Hypothalamus (tissue), 51 donors: Measurements from ENCODE around the gene OGDHL.
"Not testable (repeated sequence)": the region's sequence is repeated elsewhere in the genome, so short reads cannot be mapped to it uniquely, and the experiment has no call there.

Source experiments
- DNase-seq, 51 donors: peaks; one replicate each; lab custom pipeline; 2025; lab: John Stamatoyannopoulos, UW

OGDHL gene

GRCh38 chr10:49758249-49758930, 3.7 kb downstream of the OGDHL start:
- no peak for DNase-seq

- DNase-seq = no peak
These were observed 5.5 kb downstream of the OGDHL start for GRCh38 chr10:49756641-49757040.

GRCh38 chr10:49756031-49756430, 6.1 kb downstream of the OGDHL start:
- no peak for DNase-seq

- not testable (repeated sequence) for DNase-seq
These were observed 7.2 kb downstream of the OGDHL start for GRCh38 chr10:49754951-49755350.

- DNase-seq = no peak
These were observed 9.5 kb downstream of the OGDHL start for GRCh38 chr10:49752584-49752983.

GRCh38 chr10:49751636-49752510, 10.2 kb downstream of the OGDHL start:
- no peak for DNase-seq

- DNase-seq = no peak
These were observed 10.9 kb downstream of the OGDHL start for GRCh38 chr10:49751216-49751615.

GRCh38 chr10:49750546-49750945, 11.6 kb downstream of the OGDHL start:
- DNase-seq = no peak

- no peak for DNase-seq
These were observed 12.3 kb downstream of the OGDHL start for GRCh38 chr10:49749556-49750491.

GRCh38 chr10:49749144-49749543, 13.0 kb downstream of the OGDHL start:
- no peak for DNase-seq

- DNase-seq = no peak
These were observed 14.1 kb downstream of the OGDHL start for GRCh38 chr10:49748006-49748405.

GRCh38 chr10:49747303-49747646, 14.8 kb downstream of the OGDHL start:
- DNase-seq = no peak

GRCh38 chr10:49746626-49747302, 15.4 kb downstream of the OGDHL start:
- DNase-seq = no peak

GRCh38 chr10:49745756-49746155, 16.4 kb downstream of the OGDHL start:
- no peak for DNase-seq

- DNase-seq = no peak
These were observed 17.1 kb downstream of the OGDHL start for GRCh38 chr10:49744924-49745605.

GRCh38 chr10:49744091-49744685, 17.9 kb downstream of the OGDHL start:
- no peak for DNase-seq

GRCh38 chr10:49743464-49744075, 18.6 kb downstream of the OGDHL start:
- DNase-seq = no peak

- DNase-seq = no peak
These were observed 19.2 kb downstream of the OGDHL start for GRCh38 chr10:49742683-49743463.
